Osteoblast (primary cell): ENCODE data around the gene RHBDD1. TPM values are rescaled to one million over a fixed set of nuclear protein-coding genes. Genes with fewer than 3 reads are reported as not detected.

Experiments
- DNase-seq: peaks from one replicate; pipeline ENCODE4 v3.0.0; 2011; ENCODE audit warnings: low spot score, mixed read lengths; ENCODE audit not compliant: insufficient read length; ENCODE audit errors: missing footprints
- H2AFZ ChIP-seq: 2 replicates; pipeline ENCODE4 v1.6.0; 2011; ENCODE audit warnings: mild to moderate bottlenecking, low read length
- H3K27ac ChIP-seq: 2 replicates; pipeline ENCODE4 v1.5.1; 2011; ENCODE audit warnings: mild to moderate bottlenecking, low read depth, low read length, moderate library complexity
- H3K27me3 ChIP-seq: 2 replicates; pipeline ENCODE4 v1.6.0; 2012; ENCODE audit warnings: mild to moderate bottlenecking, control low read depth, inconsistent platforms, low read length, moderate library complexity; ENCODE audit not compliant: insufficient read depth
- H3K36me3 ChIP-seq: 2 replicates; pipeline ENCODE4 v1.5.1; 2011; ENCODE audit warnings: mild to moderate bottlenecking, low read length, control low read depth, moderate library complexity; ENCODE audit not compliant: insufficient read depth
- H3K4me1 ChIP-seq: 2 replicates; pipeline ENCODE4 v1.5.1; 2011; ENCODE audit warnings: mild to moderate bottlenecking, low read length, control low read depth, moderate library complexity; ENCODE audit not compliant: insufficient read depth
- H3K4me2 ChIP-seq: 2 replicates; pipeline ENCODE4 v1.6.0; 2011; ENCODE audit warnings: mild to moderate bottlenecking, low read length; ENCODE audit not compliant: insufficient read depth
- H3K4me3 ChIP-seq: fragments of 200-600 bp; sonication (generic); 3 replicates; pipeline ENCODE4 v1.5.1; 2012; ENCODE audit warnings: mild to moderate bottlenecking, low read length, inconsistent platforms; ENCODE audit not compliant: insufficient read depth
- H3K79me2 ChIP-seq: 2 replicates; pipeline ENCODE4 v1.6.0; 2012; ENCODE audit warnings: mild to moderate bottlenecking, low read length, control low read depth, inconsistent platforms; ENCODE audit not compliant: insufficient read depth
- H3K9me3 ChIP-seq: 2 replicates; pipeline ENCODE4 v1.5.1; 2011; ENCODE audit warnings: low read depth, low read length, control low read depth
- H4K20me1 ChIP-seq: 2 replicates; pipeline ENCODE4 v1.6.0; 2012; ENCODE audit warnings: mild to moderate bottlenecking, low read length, control low read depth; ENCODE audit not compliant: insufficient read depth
- total RNA-seq: library from RNA; depleted of rRNA; stranded (reverse); fragments of >200 nt; gene quantifications from 2 replicates; pipeline ENCODE4 v1.2.3, GENCODE V29; 2012
- TF ChIP-seq, protein P1 (sequence below): IDR thresholded peaks from 2 replicates; pipeline ENCODE4 v1.5.1; 2011; ENCODE audit warnings: mild to moderate bottlenecking, low read depth, low read length, moderate library complexity; ENCODE audit errors: extremely low read depth

Gene RHBDD1
- total RNA-seq, 1 donor: 25.3 TPM

DNA sequence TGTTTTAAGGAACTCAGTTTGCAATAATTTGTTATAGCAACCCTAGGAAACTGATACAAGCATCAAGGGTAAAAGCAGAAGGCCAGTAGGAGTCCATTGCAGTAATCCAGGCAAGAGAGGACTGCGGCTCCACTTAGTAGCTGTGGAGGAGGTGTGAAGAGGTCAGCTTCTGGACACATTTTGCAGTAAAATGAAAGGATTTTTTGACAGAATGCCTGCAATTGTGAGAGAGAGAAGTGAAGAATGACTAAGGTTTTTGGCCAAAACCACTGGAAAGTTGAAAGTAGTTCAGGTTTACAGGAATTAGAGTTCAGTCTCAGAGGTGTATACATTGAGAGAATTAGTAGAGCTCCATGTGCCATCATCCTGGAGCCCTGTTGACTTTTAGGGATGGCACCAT, 129.5 kb downstream of the RHBDD1 start:
- no peak overlapping the region for H2AFZ ChIP-seq
- DNase-seq: no peak
- H3K4me3 ChIP-seq: no peak overlapping the region
- no peak overlapping the region for H3K4me2 ChIP-seq
- TF ChIP-seq, protein P1, sequence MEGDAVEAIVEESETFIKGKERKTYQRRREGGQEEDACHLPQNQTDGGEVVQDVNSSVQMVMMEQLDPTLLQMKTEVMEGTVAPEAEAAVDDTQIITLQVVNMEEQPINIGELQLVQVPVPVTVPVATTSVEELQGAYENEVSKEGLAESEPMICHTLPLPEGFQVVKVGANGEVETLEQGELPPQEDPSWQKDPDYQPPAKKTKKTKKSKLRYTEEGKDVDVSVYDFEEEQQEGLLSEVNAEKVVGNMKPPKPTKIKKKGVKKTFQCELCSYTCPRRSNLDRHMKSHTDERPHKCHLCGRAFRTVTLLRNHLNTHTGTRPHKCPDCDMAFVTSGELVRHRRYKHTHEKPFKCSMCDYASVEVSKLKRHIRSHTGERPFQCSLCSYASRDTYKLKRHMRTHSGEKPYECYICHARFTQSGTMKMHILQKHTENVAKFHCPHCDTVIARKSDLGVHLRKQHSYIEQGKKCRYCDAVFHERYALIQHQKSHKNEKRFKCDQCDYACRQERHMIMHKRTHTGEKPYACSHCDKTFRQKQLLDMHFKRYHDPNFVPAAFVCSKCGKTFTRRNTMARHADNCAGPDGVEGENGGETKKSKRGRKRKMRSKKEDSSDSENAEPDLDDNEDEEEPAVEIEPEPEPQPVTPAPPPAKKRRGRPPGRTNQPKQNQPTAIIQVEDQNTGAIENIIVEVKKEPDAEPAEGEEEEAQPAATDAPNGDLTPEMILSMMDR: no peak
- no peak overlapping the region for H3K27ac ChIP-seq
- H3K9me3 ChIP-seq: no peaks in the 10 kb centered on the region
- peaks cover 17% of the 10 kb centered on the region for H3K4me1 ChIP-seq
- no peaks in the 10 kb centered on the region for H3K27me3 ChIP-seq
- H4K20me1 ChIP-seq: no peaks in the 10 kb centered on the region
- no peaks in the 10 kb centered on the region for H3K36me3 ChIP-seq
- H3K79me2 ChIP-seq: no peaks in the 10 kb centered on the region

DNA sequence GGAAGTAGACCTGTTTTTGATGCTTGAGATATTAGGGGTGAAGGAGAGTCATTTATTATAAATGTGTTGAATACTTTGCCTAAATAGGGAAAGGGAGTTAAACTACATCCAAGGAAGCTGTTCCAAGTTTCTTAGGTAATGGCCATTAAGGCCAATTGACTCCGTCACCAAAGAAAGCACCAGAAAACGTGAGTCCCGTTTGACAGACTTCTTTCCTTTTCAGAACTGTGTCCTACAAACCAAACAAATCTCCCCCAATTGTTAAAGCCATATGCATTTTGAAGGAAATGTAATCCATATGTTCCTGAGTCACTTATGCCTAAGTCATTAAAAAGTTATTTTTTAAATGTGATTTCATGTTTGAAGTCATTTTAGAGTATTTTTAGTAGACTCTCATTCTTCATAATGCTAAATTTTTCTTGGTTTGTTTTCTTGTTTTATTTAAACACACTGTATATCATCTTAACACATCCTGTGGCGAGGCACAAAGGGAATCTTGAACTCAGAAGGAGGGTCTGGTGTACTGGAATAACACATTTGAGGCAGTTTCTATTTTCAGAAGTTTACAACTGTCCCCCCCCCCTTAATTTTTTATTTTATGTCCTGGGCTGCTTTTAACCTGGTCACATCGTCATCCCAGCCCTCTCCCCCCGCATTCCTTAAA, 133.7 kb downstream of the RHBDD1 start:
- no peaks in the 10 kb centered on the region for H3K9me3 ChIP-seq
- H3K79me2 ChIP-seq: no peaks in the 10 kb centered on the region
- no peaks in the 10 kb centered on the region for H3K27me3 ChIP-seq
- peak overlapping the region; percentile 13 for H3K4me3 ChIP-seq
- DNase-seq: no peak
- peak overlapping the region; percentile 63 for H3K4me2 ChIP-seq
- H3K27ac ChIP-seq: no peak overlapping the region
- H3K4me1 ChIP-seq: peaks cover 13% of the 10 kb centered on the region
- TF ChIP-seq, protein P1: no peak
- no peaks in the 10 kb centered on the region for H4K20me1 ChIP-seq
- peak overlapping the region; percentile 65 for H2AFZ ChIP-seq
- no peaks in the 10 kb centered on the region for H3K36me3 ChIP-seq

DNA sequence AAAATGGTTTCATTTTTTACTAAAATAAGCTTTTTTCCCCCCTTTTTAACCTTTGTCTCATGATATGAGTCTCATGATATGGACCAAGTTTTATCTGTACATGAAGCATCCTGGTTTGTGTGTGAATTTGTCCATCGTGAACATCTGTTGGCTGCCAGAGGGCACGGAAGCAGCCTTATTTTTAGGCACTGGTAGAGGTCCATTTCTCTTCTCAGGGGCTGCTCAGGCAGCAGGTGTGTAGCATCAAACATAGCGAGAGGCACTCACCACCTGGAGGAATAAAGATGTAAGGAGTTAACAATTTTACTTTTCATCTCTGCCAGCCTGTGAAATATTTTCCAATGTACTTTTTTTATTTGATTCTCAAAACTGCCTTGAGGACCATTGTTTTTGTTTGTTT, 134.5 kb downstream of the RHBDD1 start:
- H3K9me3 ChIP-seq: no peaks in the 10 kb centered on the region
- H3K4me1 ChIP-seq: peaks cover 13% of the 10 kb centered on the region
- peak overlapping the region; percentile 63 for H3K4me2 ChIP-seq
- H3K27me3 ChIP-seq: no peaks in the 10 kb centered on the region
- H3K4me3 ChIP-seq: no peak overlapping the region
- H3K27ac ChIP-seq: no peak overlapping the region
- no peak for DNase-seq
- TF ChIP-seq, protein P1: no peak
- H3K79me2 ChIP-seq: no peaks in the 10 kb centered on the region
- no peaks in the 10 kb centered on the region for H3K36me3 ChIP-seq
- no peaks in the 10 kb centered on the region for H4K20me1 ChIP-seq
- no peak overlapping the region for H2AFZ ChIP-seq

DNA sequence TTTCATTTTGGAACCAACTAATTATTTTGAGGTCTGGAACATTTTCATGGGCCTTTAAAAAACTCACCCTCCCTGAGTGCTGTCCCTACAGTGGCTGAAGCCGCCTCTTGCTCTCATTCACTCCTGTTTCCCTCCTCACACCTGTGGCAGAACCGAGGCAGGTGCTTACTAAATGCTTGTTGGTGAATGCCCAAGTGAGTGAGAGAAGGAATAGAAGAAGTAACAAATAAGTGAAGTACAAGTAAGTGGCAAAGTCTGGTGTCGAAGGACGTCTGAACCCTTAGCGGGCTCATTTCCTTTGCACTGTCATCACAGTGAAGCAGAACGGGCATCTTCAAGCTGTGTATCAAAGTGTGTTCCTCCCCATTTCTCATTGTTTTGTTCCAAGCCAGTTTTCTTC, 135.2 kb downstream of the RHBDD1 start:
- no peak overlapping the region for H3K4me3 ChIP-seq
- peaks cover 13% of the 10 kb centered on the region for H3K4me1 ChIP-seq
- H3K9me3 ChIP-seq: no peaks in the 10 kb centered on the region
- no peak for DNase-seq
- TF ChIP-seq, protein P1: no peak
- no peak overlapping the region for H3K27ac ChIP-seq
- no peak overlapping the region for H2AFZ ChIP-seq
- no peaks in the 10 kb centered on the region for H3K36me3 ChIP-seq
- no peaks in the 10 kb centered on the region for H3K79me2 ChIP-seq
- no peaks in the 10 kb centered on the region for H4K20me1 ChIP-seq
- H3K27me3 ChIP-seq: no peaks in the 10 kb centered on the region
- no peak overlapping the region for H3K4me2 ChIP-seq
